Memory B cell (primary cell): ENCODE measurements around the gene SALL1.

Experiments used
- ATAC-seq: fragments of 150-1000 bp; cut with Tn5 transposase; 2 replicates; pipeline ENCODE4 v1.10.0; 2021; ENCODE audit warnings: low read depth, mild to moderate bottlenecking, moderate library complexity
- DNase-seq, 2 donors: peaks; one replicate each; pipeline ENCODE4 v3.0.0; 2022; ENCODE audit warnings: low spot score in 2 of 2
- H3K27ac Mint-ChIP-seq: one replicate; pipeline ENCODE4 v1.8.0; 2022; ENCODE audit warnings: mild to moderate bottlenecking, moderate library complexity, mixed read lengths
- H3K27me3 Mint-ChIP-seq: one replicate; pipeline ENCODE4 v1.8.0; 2022; ENCODE audit warnings: mixed read lengths
- H3K36me3 Mint-ChIP-seq: one replicate; pipeline ENCODE4 v1.8.0; 2022; ENCODE audit warnings: mild to moderate bottlenecking, mixed read lengths
- H3K4me1 Mint-ChIP-seq: one replicate; pipeline ENCODE4 v1.8.0; 2022; ENCODE audit warnings: mixed read lengths
- H3K4me3 Mint-ChIP-seq: one replicate; pipeline ENCODE4 v1.8.0; 2022; ENCODE audit warnings: mild to moderate bottlenecking, moderate library complexity, mixed read lengths
- H3K9me3 Mint-ChIP-seq: one replicate; pipeline ENCODE4 v1.8.0; 2022; ENCODE audit warnings: mixed read lengths

The SALL1 gene

GRCh38 chr16:51164574-51164973 is 13.5 kb upstream of the SALL1 start:
- H3K27ac Mint-ChIP-seq: no peak overlapping the region
- no peak overlapping the region for H3K4me3 Mint-ChIP-seq
- no peak for ATAC-seq
- no peak for DNase-seq
- no peaks in the 10 kb centered on the region for H3K4me1 Mint-ChIP-seq
- H3K27me3 Mint-ChIP-seq: no peaks in the 10 kb centered on the region
- no peaks in the 10 kb centered on the region for H3K36me3 Mint-ChIP-seq
- no peaks in the 10 kb centered on the region for H3K9me3 Mint-ChIP-seq

GRCh38 chr16:51163894-51164566 is 13.0 kb upstream of the SALL1 start:
- DNase-seq (no peak), ATAC-seq (no peak)
- Mint-ChIP-seq H3K27me3 (no peaks in the 10 kb centered on the region), H3K36me3 (no peaks in the 10 kb centered on the region), H3K9me3 (no peaks in the 10 kb centered on the region), H3K27ac (no peak overlapping the region), H3K4me1 (no peaks in the 10 kb centered on the region), H3K4me3 (no peak overlapping the region)

DNA sequence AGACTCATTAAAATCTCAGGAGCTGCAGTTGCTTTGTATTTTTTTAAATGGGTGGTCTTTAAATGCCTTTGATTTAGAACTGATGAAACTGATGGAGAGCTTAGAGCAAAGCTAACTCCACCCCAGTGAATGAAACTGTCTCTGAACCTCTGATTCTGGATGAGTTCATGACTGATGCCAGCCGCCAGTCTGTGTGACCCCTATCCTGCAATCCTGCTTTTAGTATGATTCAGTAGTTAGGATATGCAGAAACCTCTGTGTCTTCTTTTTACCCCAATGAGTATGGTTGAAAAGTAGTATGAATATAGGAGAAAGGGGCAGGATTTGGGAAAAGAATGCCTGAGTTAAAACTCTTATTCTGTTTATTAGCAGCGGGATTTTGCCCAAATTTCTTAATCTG is 12.3 kb upstream of the SALL1 start:
- H3K9me3 Mint-ChIP-seq: no peaks in the 10 kb centered on the region
- no peaks in the 10 kb centered on the region for H3K4me1 Mint-ChIP-seq
- no peaks in the 10 kb centered on the region for H3K36me3 Mint-ChIP-seq
- ATAC-seq (no peak), DNase-seq (no peak)
- H3K27me3 Mint-ChIP-seq: no peaks in the 10 kb centered on the region
- H3K27ac Mint-ChIP-seq: no peak overlapping the region
- no peak overlapping the region for H3K4me3 Mint-ChIP-seq

- H3K27me3 Mint-ChIP-seq: peaks cover 7% of the 10 kb centered on the region
- H3K9me3 Mint-ChIP-seq: no peaks in the 10 kb centered on the region
- H3K4me1 Mint-ChIP-seq: no peaks in the 10 kb centered on the region
- DNase-seq: no peak
- H3K4me3 Mint-ChIP-seq: no peak overlapping the region
- no peaks in the 10 kb centered on the region for H3K36me3 Mint-ChIP-seq
- H3K27ac Mint-ChIP-seq: no peak overlapping the region
- no peak for ATAC-seq
Measured at GRCh38 chr16:51161440-51162195, 10.5 kb upstream of the SALL1 start.

- Mint-ChIP-seq H3K36me3 (no peaks in the 10 kb centered on the region), H3K4me1 (no peaks in the 10 kb centered on the region), H3K9me3 (no peaks in the 10 kb centered on the region), H3K27me3 (peaks cover 7% of the 10 kb centered on the region), H3K27ac (no peak overlapping the region), H3K4me3 (no peak overlapping the region)
- no peak for DNase-seq
- no peak for ATAC-seq
Measured at GRCh38 chr16:51159865-51160264, 8.8 kb upstream of the SALL1 start.

DNA sequence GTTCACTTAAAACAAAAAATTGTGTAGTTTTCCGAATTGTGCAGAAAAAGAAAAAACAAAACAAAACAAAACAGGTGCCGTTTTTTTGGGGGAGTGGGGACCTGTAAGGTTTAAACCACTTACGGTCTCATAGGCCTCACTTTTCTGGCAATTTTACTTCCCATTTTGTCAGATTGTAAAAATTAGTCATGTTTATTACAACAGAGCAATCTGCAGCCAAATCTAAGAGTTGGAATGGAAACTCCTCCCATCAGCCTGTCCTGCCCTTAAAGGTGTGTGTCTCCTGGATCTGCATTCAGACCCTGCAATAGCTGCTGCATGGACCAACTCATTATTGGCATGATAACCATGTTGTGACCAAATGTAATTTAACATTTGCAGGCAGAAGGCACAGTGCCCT is 8.2 kb upstream of the SALL1 start:
- DNase-seq (no peak), ATAC-seq (no peak)
- Mint-ChIP-seq H3K27ac (no peak overlapping the region), H3K27me3 (peaks cover 7% of the 10 kb centered on the region), H3K4me3 (no peak overlapping the region), H3K9me3 (no peaks in the 10 kb centered on the region), H3K4me1 (no peaks in the 10 kb centered on the region), H3K36me3 (peaks cover under 1% of the 10 kb centered on the region)

DNA sequence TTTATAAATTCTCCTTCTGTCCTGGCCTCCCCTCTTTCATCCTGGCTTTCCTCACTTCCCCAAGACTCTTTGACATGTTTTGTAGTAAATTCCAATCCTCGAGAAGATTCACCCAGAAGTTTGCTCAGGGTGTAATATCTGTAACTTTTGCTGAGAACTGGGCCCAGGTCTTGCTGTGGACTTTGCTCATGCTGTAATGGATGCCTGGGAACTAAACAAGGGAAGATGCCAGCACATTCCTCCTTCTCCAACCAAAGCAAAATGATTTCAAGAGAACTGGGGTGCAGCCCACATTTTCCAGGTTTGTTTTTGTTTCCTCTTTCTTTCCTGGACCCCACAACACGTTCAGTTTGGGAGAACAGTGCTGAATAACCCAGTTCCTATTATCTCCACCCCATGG is 6.6 kb upstream of the SALL1 start:
- no peak overlapping the region for H3K4me3 Mint-ChIP-seq
- H3K9me3 Mint-ChIP-seq: peaks cover 3% of the 10 kb centered on the region
- DNase-seq: no peak
- H3K27me3 Mint-ChIP-seq: peaks cover 11% of the 10 kb centered on the region
- peaks cover 5% of the 10 kb centered on the region for H3K36me3 Mint-ChIP-seq
- H3K4me1 Mint-ChIP-seq: peaks cover 3% of the 10 kb centered on the region
- H3K27ac Mint-ChIP-seq: no peak overlapping the region
- ATAC-seq: no peak

DNA sequence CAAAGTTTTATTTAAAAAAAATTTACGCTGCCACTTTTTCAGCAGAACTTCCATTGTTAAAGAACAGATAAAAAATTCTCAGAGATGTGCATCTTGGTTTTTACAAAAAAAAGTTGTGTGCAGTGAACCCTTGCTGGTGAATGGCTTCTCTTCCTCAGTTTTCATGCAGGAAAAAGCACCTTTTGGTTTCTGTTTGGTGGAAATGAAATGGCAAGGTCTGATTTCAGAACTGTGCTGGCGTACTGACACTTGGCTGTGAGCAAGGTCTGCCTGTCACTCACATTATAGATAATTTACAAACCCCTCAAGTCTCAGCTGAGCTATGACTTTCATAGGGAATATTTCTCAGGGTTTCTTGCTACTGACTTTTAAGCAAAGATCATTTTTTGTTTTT is 5.7 kb upstream of the SALL1 start:
- peaks cover 3% of the 10 kb centered on the region for H3K9me3 Mint-ChIP-seq
- no peak for DNase-seq
- H3K4me1 Mint-ChIP-seq: peaks cover 3% of the 10 kb centered on the region
- H3K4me3 Mint-ChIP-seq: no peak overlapping the region
- H3K36me3 Mint-ChIP-seq: peaks cover 5% of the 10 kb centered on the region
- H3K27ac Mint-ChIP-seq: no peak overlapping the region
- no peak for ATAC-seq
- peaks cover 11% of the 10 kb centered on the region for H3K27me3 Mint-ChIP-seq

DNA sequence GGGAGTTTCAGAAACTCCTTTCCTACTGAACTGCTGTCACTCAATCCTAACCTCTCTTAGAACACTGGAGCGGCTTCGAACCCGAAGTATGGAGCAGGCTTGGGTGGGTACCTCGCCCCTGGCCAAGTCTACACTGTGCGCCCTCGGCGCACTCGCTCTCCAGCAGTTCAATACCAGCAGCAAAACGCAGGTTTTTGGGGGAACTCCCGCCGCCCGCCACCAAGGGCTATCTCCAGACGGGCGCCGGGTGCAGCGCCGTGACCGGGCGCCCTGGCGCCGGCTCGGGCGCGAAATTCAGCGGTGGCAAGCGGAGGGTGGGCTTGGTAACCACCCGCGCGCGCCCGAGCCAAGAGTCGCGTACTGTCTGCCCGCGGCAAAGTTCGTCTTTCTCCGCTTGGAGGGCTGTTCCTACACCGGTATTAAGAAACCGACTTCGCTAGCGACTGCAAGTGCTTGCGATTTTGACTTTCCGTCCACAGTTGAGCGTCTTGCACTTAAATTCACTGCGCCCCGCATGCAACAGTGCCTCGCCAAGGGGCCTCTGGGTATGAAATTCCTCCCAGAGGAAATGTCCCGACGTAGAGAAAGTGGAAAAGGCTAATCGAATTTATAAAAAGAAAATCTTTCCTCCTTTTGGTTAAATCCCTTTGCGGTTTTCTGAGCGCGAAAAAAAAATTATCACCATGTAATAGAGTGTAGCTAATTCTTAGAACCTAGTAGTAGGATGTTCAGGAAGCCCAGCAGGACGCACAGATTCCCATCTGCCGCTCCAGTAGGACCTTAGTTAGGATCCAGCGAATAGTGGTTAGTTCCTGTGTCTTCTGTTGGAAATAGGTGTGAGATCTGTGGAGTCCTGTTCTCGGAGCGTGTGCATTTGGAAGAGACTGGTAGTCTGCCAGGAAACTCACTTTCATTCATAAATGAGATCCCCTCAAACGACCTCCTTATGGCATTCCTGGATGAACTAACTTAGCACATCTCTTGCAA is 5.0 kb upstream of the SALL1 start:
- Mint-ChIP-seq H3K27ac (no peak overlapping the region), H3K36me3 (peaks cover 5% of the 10 kb centered on the region), H3K9me3 (peaks cover 3% of the 10 kb centered on the region), H3K4me3 (no peak overlapping the region), H3K27me3 (peaks cover 11% of the 10 kb centered on the region), H3K4me1 (peaks cover 3% of the 10 kb centered on the region)
- DNase-seq (no peak), ATAC-seq (no peak)

DNA sequence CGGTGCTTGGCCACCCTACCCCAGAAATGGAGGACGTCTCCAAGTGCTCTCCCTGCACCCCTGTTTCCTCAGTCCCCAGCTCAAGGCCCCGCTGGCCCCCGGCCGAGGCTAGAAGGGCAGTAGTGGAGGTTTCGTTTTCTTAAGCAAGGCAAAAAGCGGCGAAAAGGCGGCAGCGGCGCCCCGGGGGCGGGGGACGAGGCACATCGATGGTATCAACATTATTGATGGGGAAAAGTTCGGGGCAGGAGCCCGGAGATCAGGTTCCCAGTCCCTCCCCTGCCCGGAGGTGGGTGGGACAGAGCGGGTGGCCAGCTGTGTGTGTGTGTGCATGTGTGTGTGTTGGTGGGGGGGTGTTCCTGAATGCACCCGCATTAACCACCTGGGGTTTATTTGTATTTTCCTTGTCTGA is 4.1 kb upstream of the SALL1 start:
- Mint-ChIP-seq H3K27ac (no peak overlapping the region), H3K4me1 (peaks cover 3% of the 10 kb centered on the region), H3K4me3 (no peak overlapping the region), H3K36me3 (peaks cover 5% of the 10 kb centered on the region), H3K9me3 (peaks cover 3% of the 10 kb centered on the region), H3K27me3 (peaks cover 12% of the 10 kb centered on the region)
- ATAC-seq: no peak
- no peak for DNase-seq

- H3K4me1 Mint-ChIP-seq: peaks cover 3% of the 10 kb centered on the region
- H3K4me3 Mint-ChIP-seq: no peak overlapping the region
- peaks cover 3% of the 10 kb centered on the region for H3K9me3 Mint-ChIP-seq
- H3K36me3 Mint-ChIP-seq: peaks cover 5% of the 10 kb centered on the region
- peaks cover 15% of the 10 kb centered on the region for H3K27me3 Mint-ChIP-seq
- no peak for ATAC-seq
- no peak for DNase-seq
- H3K27ac Mint-ChIP-seq: no peak overlapping the region
Measured at GRCh38 chr16:51154271-51155171, 3.5 kb upstream of the SALL1 start.

DNA sequence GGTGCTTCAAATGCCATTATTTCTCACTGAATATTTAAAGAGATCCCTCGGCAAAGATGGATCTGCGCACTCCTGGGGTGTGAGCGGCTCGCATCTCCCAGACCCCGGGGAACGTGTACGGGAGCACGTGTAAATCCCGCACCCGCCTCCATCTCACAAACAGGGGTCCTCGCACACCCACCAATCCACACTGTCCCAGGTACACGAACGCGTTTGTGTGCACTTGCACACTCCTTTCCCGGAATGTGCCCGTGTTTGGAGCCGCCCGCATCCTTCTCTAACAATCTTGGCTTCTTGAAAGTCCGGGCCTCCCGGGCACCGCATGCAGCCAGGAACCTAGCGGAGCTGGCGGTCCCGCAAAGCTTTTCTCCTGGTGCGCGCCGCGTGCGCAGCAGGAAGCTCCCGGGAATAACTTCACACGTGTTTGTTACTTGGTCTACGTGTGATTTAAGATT is 2.5 kb upstream of the SALL1 start:
- DNase-seq: no peak
- no peak overlapping the region for H3K4me3 Mint-ChIP-seq
- H3K9me3 Mint-ChIP-seq: peaks cover 3% of the 10 kb centered on the region
- peaks cover 17% of the 10 kb centered on the region for H3K27me3 Mint-ChIP-seq
- peaks cover 5% of the 10 kb centered on the region for H3K36me3 Mint-ChIP-seq
- peaks cover 3% of the 10 kb centered on the region for H3K4me1 Mint-ChIP-seq
- no peak overlapping the region for H3K27ac Mint-ChIP-seq
- ATAC-seq: no peak
